CD4-positive, alpha-beta T cell treated with Interleukin-6 for 4 hours (primary cell): Measurements from ENCODE around the gene CACNA1F.

Experiments
- DNase-seq: peaks from one replicate; pipeline ENCODE4 v3.0.0-alpha.2; 2020; ENCODE audit warnings: mixed read lengths

The CACNA1F gene

GRCh38 chrX:49233176-49233575, at the start of gene CACNA1F:
CACNA1F (minus strand) TSS chrX:49233340; CDS start chrX:49233309, 31 bp downstream.
- DNase-seq = no peak

- DNase-seq = no peak
These were observed 49.5 kb upstream of the CACNA1F start for GRCh38 chrX:49282647-49283011.

DNA sequence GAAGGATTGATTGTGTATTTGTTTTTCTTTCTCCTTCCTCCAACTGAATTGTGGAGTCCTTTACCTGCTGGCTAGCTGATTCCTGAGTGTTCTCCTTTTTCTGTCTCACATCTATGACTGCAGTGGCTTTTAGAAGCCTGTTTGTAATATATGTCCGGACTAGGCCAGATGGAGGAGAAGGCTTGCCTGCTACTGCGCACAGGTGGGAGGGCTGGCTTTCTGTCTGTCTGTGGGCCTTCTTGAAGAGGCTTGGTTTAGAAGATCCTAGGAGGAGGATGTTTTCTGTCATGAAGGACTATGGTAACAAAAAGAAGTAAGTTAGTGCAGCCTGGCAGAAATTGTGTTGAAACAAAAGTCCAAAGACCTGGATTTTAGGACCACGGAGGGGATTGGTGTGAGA, 44.9 kb upstream of the CACNA1F start:
- no peak for DNase-seq

DNA sequence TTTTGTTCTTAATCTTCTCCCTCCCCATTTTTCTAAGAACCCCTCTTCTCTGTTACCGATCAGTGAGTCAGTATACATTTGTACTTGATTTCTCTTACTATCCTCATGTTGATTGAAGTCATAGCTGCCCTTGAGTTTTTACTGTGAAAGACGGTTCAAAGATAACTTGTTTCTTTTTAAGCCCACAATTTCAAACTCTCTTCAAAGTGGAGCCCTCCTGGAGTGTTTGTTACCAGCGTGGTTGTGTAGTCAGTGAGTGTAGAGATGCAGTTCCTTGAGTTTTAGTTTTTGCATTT, 44.3 kb upstream of the CACNA1F start:
- DNase-seq = no peak

DNA sequence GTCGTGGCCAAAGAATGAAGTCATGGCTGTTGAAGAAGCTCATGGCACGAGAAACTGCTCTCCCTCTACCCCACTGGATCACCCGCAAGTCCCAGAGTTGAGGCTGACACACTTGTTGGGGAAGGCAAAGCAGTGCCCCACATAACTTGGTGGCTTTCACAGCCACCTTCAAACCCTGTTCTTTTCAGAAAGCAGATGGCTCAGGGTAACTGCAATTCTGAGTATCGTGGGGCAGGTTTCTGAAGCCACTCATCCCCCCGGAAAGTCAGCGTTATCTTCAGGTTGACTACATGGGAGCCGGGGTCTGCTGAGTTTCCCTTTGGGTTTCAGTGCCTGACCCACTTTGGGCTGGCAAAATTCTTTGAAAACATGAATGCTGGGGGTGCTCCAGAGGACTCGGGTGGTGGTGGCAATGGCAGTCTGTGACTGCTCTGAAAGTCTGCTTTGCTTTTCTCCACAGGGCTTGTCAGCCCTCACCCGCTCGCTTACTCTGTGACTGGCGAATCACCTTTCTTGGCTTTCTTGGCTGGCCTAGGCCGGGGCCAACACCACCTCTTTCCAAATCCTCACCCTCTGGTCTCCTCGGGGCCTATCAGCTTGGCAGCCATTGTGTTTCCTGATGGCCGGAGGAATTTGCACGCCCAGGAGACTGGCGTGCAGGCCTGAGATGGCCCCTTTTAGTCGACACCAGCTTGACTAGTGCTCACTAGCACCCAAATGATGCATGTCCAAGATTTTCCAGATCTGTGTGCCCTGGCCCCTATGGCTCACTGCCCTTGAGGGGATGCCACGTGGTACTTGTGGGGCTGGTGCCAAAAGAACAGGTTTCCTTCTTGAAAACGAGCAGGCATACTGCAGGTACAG, 43.8 kb upstream of the CACNA1F start:
- DNase-seq = no peak

GRCh38 chrX:49276207-49276606, 43.1 kb upstream of the CACNA1F start:
- no peak for DNase-seq

DNA sequence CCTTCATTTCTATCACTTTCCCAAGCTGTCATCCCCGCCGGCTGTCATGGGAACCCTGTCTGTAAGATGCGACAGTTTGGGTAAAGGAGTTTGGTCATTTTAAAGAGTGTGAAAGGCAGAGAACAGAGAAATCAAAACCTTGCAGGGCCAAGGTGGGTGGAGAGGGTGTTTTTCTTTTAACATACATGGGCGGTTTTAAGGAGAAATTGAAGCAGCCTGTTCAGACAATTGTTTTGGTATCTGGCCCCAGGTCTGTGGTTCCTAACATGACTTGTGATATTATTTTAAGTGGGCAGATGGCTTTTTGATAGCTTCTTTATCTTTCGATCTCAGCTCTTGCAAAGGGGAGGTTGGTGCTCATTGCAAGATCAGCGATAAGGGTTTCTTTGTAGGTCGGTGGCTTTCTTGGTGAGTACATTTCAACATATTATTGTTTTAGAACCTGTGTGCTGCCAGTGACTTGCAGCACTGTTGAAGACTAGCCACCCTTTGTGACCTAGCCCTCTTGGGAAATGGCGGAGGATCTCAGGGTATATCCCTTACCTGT, 40.1 kb upstream of the CACNA1F start:
- peak; percentile 47 for DNase-seq

- DNase-seq = peak; percentile 60
These were observed 39.3 kb upstream of the CACNA1F start for GRCh38 chrX:49272421-49272820.

- DNase-seq = no peak
These were observed 38.2 kb upstream of the CACNA1F start for GRCh38 chrX:49271341-49271740.

DNA sequence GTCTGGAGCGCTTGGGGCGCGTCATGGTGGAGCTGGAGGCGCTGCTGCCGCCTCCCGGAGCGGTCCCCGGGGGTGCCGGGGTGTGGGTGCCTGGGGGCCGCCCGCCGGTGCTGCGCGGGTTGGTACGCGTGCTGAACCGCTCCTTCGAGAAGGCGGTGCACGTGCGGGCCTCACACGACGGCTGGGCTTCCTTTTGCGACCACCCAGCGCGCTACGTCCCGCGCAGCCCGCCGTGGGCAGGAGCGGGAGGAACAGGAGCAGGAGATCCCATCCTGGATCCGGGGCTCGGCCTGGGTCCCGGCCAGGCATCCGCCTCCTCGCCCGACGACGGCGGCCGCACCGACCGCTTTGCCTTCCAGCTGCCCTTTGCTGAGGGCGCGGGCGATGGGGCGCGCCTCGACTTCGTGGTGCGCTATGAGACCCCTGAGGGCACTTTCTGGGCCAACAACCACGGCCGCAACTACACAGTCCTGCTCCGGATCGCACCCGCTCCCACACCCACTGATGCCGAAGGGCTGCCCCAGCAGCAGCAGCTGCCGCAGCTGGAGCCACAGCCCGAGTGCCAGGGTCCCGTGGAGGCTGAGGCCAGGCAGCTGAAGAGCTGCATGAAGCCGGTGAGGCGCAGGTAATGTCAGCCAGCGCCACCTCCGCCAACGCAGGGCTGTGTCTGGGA, 37.2 kb upstream of the CACNA1F start:
- no peak for DNase-seq

DNA sequence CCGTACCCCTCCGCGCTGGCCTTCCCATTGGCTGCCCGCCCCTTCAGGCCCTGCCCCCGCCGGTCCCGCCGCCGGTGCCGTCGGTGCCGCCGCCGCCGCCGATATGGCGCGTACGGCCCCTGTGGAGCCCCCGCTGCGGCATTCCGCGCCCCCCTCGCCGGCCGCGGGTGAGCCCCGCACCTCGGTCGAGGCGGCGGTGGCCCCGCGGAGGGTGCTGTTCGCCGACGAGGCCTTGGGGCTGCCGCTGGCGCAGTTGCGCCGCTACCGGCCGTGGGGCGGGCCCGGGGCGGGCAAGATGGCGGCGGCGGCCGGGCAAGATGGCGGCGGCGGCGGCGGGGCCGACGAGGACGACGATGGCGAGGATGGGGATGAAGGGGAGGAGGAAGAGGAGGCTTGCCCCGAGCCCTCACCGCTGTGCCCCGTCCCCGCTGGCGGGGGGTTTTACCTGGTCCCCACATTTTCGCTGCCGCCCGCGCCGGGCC, 36.7 kb upstream of the CACNA1F start, which contains the start of gene PPP1R3F:
Gene PPP1R3F (plus strand): TSS at position 27 of the 482 bp plus-strand sequence. CDS start 77 bp downstream, at position 104.
- DNase-seq = no peak

DNA sequence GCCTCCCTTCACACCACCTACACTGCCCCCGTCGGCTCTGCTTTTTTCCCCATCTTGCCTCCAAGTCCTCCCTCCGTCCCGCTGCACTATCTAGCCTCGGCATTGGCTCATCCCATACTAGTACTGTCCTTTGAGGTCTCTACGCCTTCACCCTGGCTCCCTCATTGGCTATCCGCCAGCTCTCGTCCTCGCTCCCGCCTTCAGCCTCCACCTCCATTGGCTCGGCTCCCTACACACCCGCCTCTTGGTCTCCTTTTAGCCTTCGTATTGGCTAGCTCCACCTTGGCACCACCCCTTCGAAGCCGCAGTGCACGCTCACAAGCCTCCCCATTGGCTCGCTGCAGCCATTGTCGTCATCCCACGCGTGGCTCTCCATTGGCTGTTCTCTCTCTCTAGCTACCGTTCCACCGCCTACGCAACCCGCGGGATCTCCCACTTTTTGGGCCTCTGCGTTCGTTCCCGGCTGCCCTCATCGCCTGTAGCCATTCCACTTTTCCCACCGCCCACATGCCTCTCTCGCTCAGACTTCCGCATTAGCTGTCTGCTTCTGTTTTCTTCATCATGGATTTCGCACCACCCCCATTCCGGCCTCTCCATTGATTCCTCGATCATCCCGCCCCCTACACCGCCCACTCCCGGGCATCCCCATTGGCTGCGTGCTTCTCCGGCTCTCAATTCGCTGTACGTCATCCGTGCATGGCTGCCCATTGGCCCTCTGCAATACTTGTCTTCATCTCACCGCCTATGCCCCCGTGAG, 36.0 kb upstream of the CACNA1F start:
- DNase-seq = peak; percentile 95

DNA sequence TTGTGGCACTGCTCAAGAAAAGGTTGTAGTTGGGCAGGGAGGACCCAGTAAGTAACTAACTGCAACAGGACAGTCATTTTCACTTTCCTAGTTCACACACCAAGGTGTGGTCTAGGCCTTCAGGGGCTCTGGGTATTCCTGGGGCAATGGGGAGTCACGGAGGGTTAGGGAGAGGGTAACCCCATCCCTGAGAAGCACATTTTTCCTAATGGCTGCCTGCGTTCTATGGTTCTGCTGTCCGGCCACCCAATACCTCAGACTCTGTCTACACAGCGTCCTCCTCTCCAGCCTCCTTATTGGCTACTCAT, 35.5 kb upstream of the CACNA1F start:
- DNase-seq = no peak

GRCh38 chrX:49266523-49267445, 33.6 kb upstream of the CACNA1F start:
- DNase-seq = no peak

DNA sequence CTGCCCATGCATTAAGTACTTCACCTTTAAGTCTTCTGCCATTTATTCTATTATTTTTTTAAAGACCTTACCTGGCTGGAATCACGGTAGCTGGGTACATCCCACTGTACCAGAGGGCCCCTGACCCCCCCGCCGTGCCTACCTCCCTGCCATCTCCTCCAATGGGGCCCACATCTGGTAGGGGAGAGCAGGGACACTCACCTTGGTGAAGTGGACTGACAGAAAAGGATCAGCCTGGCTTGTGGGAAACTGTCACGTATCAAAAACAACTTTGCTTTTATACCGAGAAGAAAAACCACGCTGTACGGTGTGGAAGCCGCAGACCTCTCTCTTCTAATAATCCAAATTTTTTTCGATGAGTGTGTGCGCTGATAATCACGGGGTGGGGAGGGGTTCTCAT, 31.3 kb upstream of the CACNA1F start, which contains the start of gene FOXP3:
Gene FOXP3 (minus strand): TSS at position 251 of the 400 bp plus-strand sequence. CDS start 6,205 bp downstream, outside the sequence.
- peak; percentile 29 for DNase-seq

DNA sequence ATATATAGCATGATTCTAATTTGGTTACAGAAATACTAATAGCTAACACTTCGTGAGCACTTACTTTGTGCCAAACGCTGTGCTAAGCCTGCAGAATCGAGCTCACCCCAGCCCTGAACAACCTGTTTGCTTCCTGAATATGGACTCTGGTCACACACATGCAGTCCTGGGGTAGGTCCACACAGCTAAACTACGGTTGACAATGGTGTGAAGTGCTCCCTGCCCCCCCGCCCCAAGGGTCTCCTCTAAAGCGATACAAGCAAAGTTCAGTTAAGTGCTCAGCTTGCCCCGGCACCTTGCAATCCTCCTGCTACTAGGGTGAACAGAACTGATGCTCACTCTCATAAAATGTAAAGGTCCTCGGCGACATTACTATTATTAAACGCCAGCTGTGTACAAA, 30.5 kb upstream of the CACNA1F start:
- no peak for DNase-seq

GRCh38 chrX:49262603-49263002, 29.5 kb upstream of the CACNA1F start:
- no peak for DNase-seq

GRCh38 chrX:49260221-49260985, 27.3 kb upstream of the CACNA1F start:
- no peak for DNase-seq

DNA sequence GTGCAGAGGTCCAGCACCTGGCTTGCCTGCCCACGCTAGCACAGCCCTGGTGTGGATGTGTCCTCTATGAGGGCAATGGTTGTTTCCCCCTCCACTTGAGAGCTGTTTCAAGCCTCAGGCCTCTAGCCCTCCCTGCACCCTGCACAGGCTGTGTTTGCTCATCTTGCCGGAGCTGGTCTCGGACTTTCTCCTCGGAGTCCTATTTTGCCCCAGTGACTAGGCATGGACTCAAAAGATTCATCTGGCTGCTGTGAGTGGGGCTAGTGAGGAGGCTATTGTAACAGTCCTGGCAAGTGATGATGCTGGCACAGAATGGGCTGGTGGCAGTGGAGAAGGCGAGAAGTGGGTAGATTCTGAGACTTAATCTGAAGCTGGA, 25.6 kb upstream of the CACNA1F start:
- no peak for DNase-seq

DNA sequence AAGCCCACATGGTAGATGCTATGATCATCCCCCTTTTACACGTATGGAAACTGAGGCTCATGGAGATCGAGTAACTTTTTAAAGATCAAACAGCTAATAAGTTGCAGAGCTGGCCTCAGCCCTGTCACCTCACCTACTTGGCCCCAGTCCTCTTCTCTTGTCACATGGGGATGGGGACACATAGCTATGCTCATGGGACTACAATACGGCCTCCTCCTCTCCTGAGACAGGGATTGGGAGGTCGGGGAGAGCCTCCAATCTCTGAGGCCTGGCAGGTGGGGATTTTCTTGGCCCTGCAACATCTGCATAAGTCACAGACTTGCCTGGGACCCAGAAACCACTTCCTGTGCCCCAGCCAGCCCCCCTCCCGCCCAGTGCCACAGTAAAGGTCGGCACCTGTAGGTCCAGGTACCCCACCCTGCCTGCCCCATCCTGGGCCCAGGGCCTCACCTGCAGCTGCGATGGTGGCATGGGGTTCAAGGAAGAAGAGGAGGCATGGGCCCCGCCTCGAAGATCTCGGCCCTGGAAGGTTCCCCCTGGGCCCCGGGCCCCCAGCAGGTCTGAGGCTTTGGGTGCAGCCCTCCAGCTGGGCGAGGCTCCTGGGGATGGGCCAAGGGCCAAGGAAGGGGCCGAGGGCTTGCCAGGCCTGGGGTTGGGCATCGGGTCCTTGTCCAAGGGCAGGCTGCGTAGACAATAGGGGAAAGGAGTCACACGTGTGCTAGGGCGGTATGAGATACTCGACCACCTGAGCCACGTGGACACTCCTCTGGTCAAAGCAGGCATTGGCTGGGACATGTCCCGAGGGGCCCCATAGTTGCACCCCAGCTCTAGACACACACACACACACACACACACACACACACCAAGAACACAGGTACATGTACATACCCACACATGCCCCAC, 25.0 kb upstream of the CACNA1F start:
- DNase-seq = peak; percentile 56
